K562 (cell line): ENCODE measurements around the gene ADIPOR1. TPM values are rescaled to one million over a fixed set of nuclear protein-coding genes. Genes with fewer than 3 reads are reported as not detected.

Experiments used
- ATAC-seq: fragments of 200-7000 bp; cut with Tn5 transposase; 3 replicates; pipeline ENCODE4 v1.9.1; 2020; ENCODE audit warnings: moderate library complexity
- BruUV-seq: library from RNA; stranded (reverse); fragments of 400-500 nt; replicated peaks from 2 replicates; lab custom pipeline; 2021; lab: Mats Ljungman, UMichigan
- CTCF ChIA-PET: fragments of 300-600 bp; formaldehyde crosslinking; extraction: SDS; loops from one replicate; lab custom pipeline; 2021; ENCODE audit warnings: low intra/inter-chr PET ratio; lab: Yijun Ruan, JAX
- POLR2A ChIA-PET: fragments of 300-600, 350-650 bp; sonication (Branson Sonifier 250); formaldehyde crosslinking; extraction: SDS; loops from one replicate; lab custom pipeline; 2021; ENCODE audit warnings: antibody characterized with exemption, inconsistent platforms; lab: Yijun Ruan, JAX
- DNase-seq, 4 experiments: peaks; one replicate each; pipeline versions ENCODE4 v3.0.0 to v3.0.0-alpha.2; 2011 to 2018; ENCODE audit warnings: low spot score in 3 of 4, mixed read lengths in 3 of 4; ENCODE audit errors: extremely low read depth in 1 of 4
- FAIRE-seq: peaks from 2 replicates; lab custom pipeline; 2011; peaks lifted over from hg19 to GRCh38; lab: Jason Lieb, UNC
- H2AFZ ChIP-seq: 2 replicates; pipeline ENCODE4 v1.6.0; 2011; ENCODE audit warnings: low read depth, low read length, control low read depth, inconsistent platforms
- H3K27ac ChIP-seq: fragments of 200-600 bp; 3 replicates; pipeline ENCODE4 v1.8.0; 2011; ENCODE audit warnings: low read depth, mild to moderate bottlenecking, control low read depth, inconsistent platforms, low read length, moderate library complexity, mixed read lengths; ENCODE audit errors: extremely low read depth
- H3K27me3 ChIP-seq, 2 experiments: fragments of 300-600 bp in 1 of 2; 2 replicates in 1 of 2; 3 replicates in 1 of 2; pipeline versions ENCODE4 v1.6.0 to v1.8.0; 2011; ENCODE audit warnings: inconsistent platforms in 2 of 2, low read length in 2 of 2, mild to moderate bottlenecking in 1 of 2, mixed read lengths in 1 of 2, moderate library complexity in 1 of 2; ENCODE audit not compliant: control insufficient read depth in 2 of 2, insufficient read depth in 2 of 2
- H3K36me3 ChIP-seq: fragments of 300-600 bp; 3 replicates; pipeline ENCODE4 v1.8.0; 2011; ENCODE audit warnings: mild to moderate bottlenecking, low read length, inconsistent platforms; ENCODE audit not compliant: control insufficient read depth, insufficient read depth
- H3K4me1 ChIP-seq, 2 experiments: fragments of 200-600 bp in 1 of 2; replicated peaks in 1 of 2; 2 replicates in 1 of 2; 3 replicates in 1 of 2; pipeline versions ENCODE4 v1.5.1 to v1.8.0; 2011; ENCODE audit warnings: inconsistent platforms in 2 of 2, low read length in 2 of 2, mild to moderate bottlenecking in 1 of 2, mixed read lengths in 1 of 2, moderate library complexity in 1 of 2; ENCODE audit not compliant: control insufficient read depth in 2 of 2, insufficient read depth in 2 of 2
- H3K4me2 ChIP-seq: 2 replicates; pipeline ENCODE4 v1.6.1; 2011; ENCODE audit warnings: low read length, control low read depth, inconsistent platforms, mixed read lengths; ENCODE audit not compliant: insufficient read depth
- H3K4me3 ChIP-seq: fragments of 200-600 bp; sonication (generic), shearing (Covaris generic); 2 replicates; pipeline ENCODE4 v1.5.1; 2016; ENCODE audit warnings: control low read depth, inconsistent platforms
- H3K79me2 ChIP-seq: fragments of 200-600 bp; 3 replicates; pipeline ENCODE4 v1.8.0; 2011; ENCODE audit warnings: low read length, inconsistent platforms; ENCODE audit not compliant: control insufficient read depth, insufficient read depth
- H3K9ac ChIP-seq, 2 experiments: 2 replicates each; pipeline versions ENCODE4 v1.6.0 to v1.6.1; 2011; ENCODE audit warnings: low read depth in 2 of 2, low read length in 2 of 2, control low read depth in 1 of 2, inconsistent platforms in 1 of 2, mild to moderate bottlenecking in 1 of 2, mixed read lengths in 1 of 2; ENCODE audit not compliant: insufficient read depth in 1 of 2
- H3K9me1 ChIP-seq: one replicate; pipeline ENCODE4 v1.6.0; 2011; ENCODE audit warnings: inconsistent platforms, mild to moderate bottlenecking, low read length, moderate library complexity; ENCODE audit not compliant: control insufficient read depth, insufficient read depth
- H3K9me3 ChIP-seq: replicated peaks from 2 replicates; pipeline ENCODE4 v1.5.1; 2011; ENCODE audit warnings: low read depth, low read length, inconsistent platforms; ENCODE audit not compliant: control insufficient read depth, insufficient read depth
- H4K20me1 ChIP-seq: replicated peaks from 2 replicates; pipeline ENCODE4 v1.6.1; 2011; ENCODE audit warnings: low read length, inconsistent platforms, mixed read lengths; ENCODE audit not compliant: control insufficient read depth, insufficient read depth
- CCAR2 ChIP-seq: fragments of 200-400 bp; formaldehyde crosslinking; IDR thresholded peaks from 2 replicates; pipeline ENCODE4 v1.6.1; 2017; ENCODE audit warnings: mild to moderate bottlenecking, low read depth, low read length
- CGGBP1 ChIP-seq: fragments of 250-450 bp; sonication (Bioruptor Pico); IDR thresholded peaks from 2 replicates; pipeline ENCODE4 v1.9.0; 2021; ENCODE audit warnings: mild to moderate bottlenecking
- CUX1 ChIP-seq: fragments of 200-800 bp; sonication (Bioruptor generic); IDR thresholded peaks from 2 replicates; pipeline ENCODE4 v1.6.1; 2016; ENCODE audit warnings: missing genetic modification characterization, missing compliant biosample characterization
- DACH1 ChIP-seq: fragments of 450-650 bp; IDR thresholded peaks from 2 replicates; pipeline ENCODE4 v1.6.1; 2018; ENCODE audit not compliant: partially characterized antibody
- GTF2F1 ChIP-seq: IDR thresholded peaks from 2 replicates; pipeline ENCODE4 v1.6.1; 2011; ENCODE audit warnings: low read depth, low read length, improper control_type of control experiment
- MTF1 ChIP-seq: fragments of 250-450 bp; sonication (Bioruptor Pico); IDR thresholded peaks from 2 replicates; pipeline ENCODE4 v1.9.0; 2021; ENCODE audit warnings: moderate library complexity, mild to moderate bottlenecking, inconsistent platforms, borderline replicate concordance
- NEUROD1 ChIP-seq: fragments of 150-350 bp; IDR thresholded peaks from 2 replicates; pipeline ENCODE4 v1.6.1; 2014; ENCODE audit warnings: borderline replicate concordance, low read length, low read depth; ENCODE audit not compliant: partially characterized antibody
- PKNOX1 ChIP-seq: fragments of 450-650 bp; IDR thresholded peaks from 2 replicates; pipeline ENCODE4 v1.6.1; 2016
- SMARCA4 ChIP-seq: fragments of 450-650 bp; IDR thresholded peaks from 2 replicates; pipeline ENCODE4 v1.6.1; 2016
- SREBF1 ChIP-seq: fragments of 150-350 bp; IDR thresholded peaks from 2 replicates; pipeline ENCODE4 v1.6.1; 2014; ENCODE audit warnings: antibody characterized with exemption, low read depth, low read length, borderline replicate concordance
- WHSC1 ChIP-seq: IDR thresholded peaks from one replicate; pipeline ENCODE4 v1.6.1; 2012; ENCODE audit warnings: low read length, control low read depth, inconsistent platforms
- ZNF121 ChIP-seq: sonication (generic); formaldehyde crosslinking; conservative IDR thresholded peaks from 2 replicates; pipeline ENCODE4 v1.8.0; 2022; ENCODE audit warnings: missing genetic modification reagents
- ZNF134 ChIP-seq: fragments of 250-450 bp; sonication (Bioruptor Pico); conservative IDR thresholded peaks from 2 replicates; pipeline ENCODE4 v1.4.0; 2020
- WGBS: fragments of 100-300 bp; shearing (Covaris generic); methylation state at CpG from one replicate; pipeline ENCODE4 v1.1.6; 2016; ENCODE audit warnings: low coverage, mixed read lengths; ENCODE audit not compliant: insufficient coverage; ENCODE audit errors: missing lambda C conversion rate; 5-methylcytosine and 5-hydroxymethylcytosine counted together
- in situ Hi-C: fragments of 300-500 bp; cut with MboI; formaldehyde crosslinking; loops from 4 replicates; pipeline ENCODE4 v1.15.0; 2018; ENCODE audit warnings: inconsistent platforms, mixed read lengths
- intact Hi-C: fragments of 100-400 bp; cut with micrococcal nuclease; formaldehyde crosslinking; loops from 2 replicates; pipeline ENCODE4 v1.14.2; 2022
- polyA plus RNA-seq, 8 experiments: library from polyadenylated mRNA; depleted of rRNA in 4 of 8; stranded (reverse) in 5 of 8; unstranded in 3 of 8; fragments of >200 nt; fragmentation: Nextera tagmentation in 2 of 8; fragmentation: Illumina TruSeq in 1 of 8; extraction: Ambion mirVana in 2 of 8; extraction: Trizol in 1 of 8; gene quantifications; 2 replicates each; pipeline versions ENCODE4 v1.2.1 to v1.2.3, GENCODE V29; 2011 to 2014; ENCODE audit warnings: inconsistent platforms in 1 of 8, missing spikeins in 1 of 8
- total RNA-seq, 7 experiments: library from RNA; depleted of rRNA in 6 of 7; stranded (reverse); fragments of >200 nt in 6 of 7; fragmentation: Illumina TruSeq in 2 of 7; extraction: Trizol in 2 of 7; gene quantifications; 2 replicates each; pipeline versions ENCODE4 v1.2.1 to v1.2.3, GENCODE V29; 2011 to 2021; ENCODE audit warnings: low replicate concordance in 1 of 7

The ADIPOR1 gene
- total and polyA plus RNA-seq, 9 of the 15 experiments (the other 6 are each of a cell fraction or from before 2014, with no cell fraction given) = 29.0 to 217 (median 100) TPM

- CTCF ChIA-PET = no interaction called here
- POLR2A ChIA-PET = interaction anchor here (0.9 to 1.0 kb wide), 2 partner anchors 15 to 302 kb away, joined by 3 to 4 read pairs; no protein-coding TSS in a partner anchor
- no peak overlapping the region for H2AFZ ChIP-seq
- H3K27me3 ChIP-seq = no peaks in the 10 kb centered on the region
- intact Hi-C loops = no loop called here
- peaks cover 82% of the 10 kb centered on the region for H3K36me3 ChIP-seq
- H3K4me3 ChIP-seq = no peak overlapping the region
- H3K9ac ChIP-seq = no peak overlapping the region
- H3K4me2 ChIP-seq = no peak overlapping the region
- in situ Hi-C loops = no loop called here
- BruUV-seq = TSS peak; percentile 22
- 20% methylated on average over 1 of the region's 1 CpG for WGBS
- no peak overlapping the region for H3K27ac ChIP-seq
- no peaks in the 10 kb centered on the region for H3K4me1 ChIP-seq
- no peaks in the 10 kb centered on the region for H4K20me1 ChIP-seq
- H3K9me3 ChIP-seq = no peaks in the 10 kb centered on the region
- DNase-seq = no peak
- FAIRE-seq = no peak
- no peaks in the 10 kb centered on the region for H3K79me2 ChIP-seq
- TF ChIP-seq CCAR2 (no peak), MTF1 (CRISPR knock-in tag) (no peak), SREBF1 (no peak), ZNF134 (CRISPR knock-in tag) (no peak), CUX1 (CRISPR knock-in tag) (no peak), ZNF121 (CRISPR knock-in tag) (no peak), NEUROD1 (no peak), PKNOX1 (no peak), CGGBP1 (CRISPR knock-in tag) (no peak), DACH1 (no peak), SMARCA4 (no peak), GTF2F1 (no peak), WHSC1 (no peak)
- TF ChIP-seq, all 486 proteins: peak for 0
- no peak for ATAC-seq
- H3K9me1 ChIP-seq = no peaks in the 10 kb centered on the region
Observed at GRCh38 chr1:202909494-202909893, 48.6 kb downstream of the ADIPOR1 start.
